Neural progenitor cell (in vitro differentiated cells): ENCODE data around the gene TEAD1.
A peak's percentile ranks its signal among the peaks of the same experiment; 100 is the strongest.

Experiments
- EZH2 ChIP-seq: fragments of 200-600 bp; sonication (generic); IDR thresholded peaks from 2 replicates; pipeline ENCODE4 v1.6.1; 2017; ENCODE audit warnings: antibody characterized with exemption, mild to moderate bottlenecking, moderate library complexity
- EZH2phosphoT487 ChIP-seq: fragments of 200-600 bp; sonication (generic); IDR thresholded peaks from 2 replicates; pipeline ENCODE4 v1.6.1; 2017; ENCODE audit warnings: antibody characterized with exemption
- TF ChIP-seq, protein P1 (sequence below): fragments of 200-600 bp; sonication (generic); IDR thresholded peaks from 2 replicates; pipeline ENCODE4 v1.5.1; 2017; ENCODE audit warnings: antibody characterized with exemption, mild to moderate bottlenecking

DNA sequence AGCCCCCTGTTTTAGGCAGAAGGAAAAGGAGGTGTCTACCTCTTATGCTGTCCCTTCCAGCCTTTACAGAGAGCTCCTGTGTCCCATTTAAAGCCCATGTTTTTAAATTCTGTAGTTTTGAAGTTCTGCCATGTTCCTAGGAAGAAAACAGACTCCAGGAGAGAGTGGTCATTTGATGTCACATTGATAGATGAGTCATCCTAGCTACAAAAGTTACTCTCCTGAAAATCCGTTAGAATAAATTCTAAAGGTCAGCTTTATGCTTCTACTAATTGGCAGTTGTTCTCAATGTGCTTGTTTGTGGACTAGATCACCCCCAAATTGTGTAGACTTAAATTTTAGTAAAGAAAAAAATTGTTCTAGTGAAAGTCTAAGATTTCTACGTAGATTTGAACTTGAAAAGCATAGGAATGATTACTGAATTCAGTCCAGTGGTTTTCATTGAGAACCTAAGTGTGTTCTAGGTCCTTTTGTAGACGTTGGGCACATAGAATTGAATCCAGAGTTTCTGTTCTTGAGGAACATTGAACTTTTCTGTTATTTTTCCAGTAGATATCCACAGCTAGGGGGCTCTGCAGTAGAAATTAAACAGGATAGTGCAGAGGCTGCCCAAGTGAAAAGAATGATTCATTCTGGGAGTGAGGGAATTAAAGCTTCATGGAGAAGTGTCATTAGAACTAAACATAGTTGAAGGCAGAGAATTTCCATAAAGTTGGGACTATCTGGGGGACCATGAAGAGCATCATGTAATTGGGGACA lies 194.3 kb downstream of the TEAD1 start:
- TF ChIP-seq, protein P1, sequence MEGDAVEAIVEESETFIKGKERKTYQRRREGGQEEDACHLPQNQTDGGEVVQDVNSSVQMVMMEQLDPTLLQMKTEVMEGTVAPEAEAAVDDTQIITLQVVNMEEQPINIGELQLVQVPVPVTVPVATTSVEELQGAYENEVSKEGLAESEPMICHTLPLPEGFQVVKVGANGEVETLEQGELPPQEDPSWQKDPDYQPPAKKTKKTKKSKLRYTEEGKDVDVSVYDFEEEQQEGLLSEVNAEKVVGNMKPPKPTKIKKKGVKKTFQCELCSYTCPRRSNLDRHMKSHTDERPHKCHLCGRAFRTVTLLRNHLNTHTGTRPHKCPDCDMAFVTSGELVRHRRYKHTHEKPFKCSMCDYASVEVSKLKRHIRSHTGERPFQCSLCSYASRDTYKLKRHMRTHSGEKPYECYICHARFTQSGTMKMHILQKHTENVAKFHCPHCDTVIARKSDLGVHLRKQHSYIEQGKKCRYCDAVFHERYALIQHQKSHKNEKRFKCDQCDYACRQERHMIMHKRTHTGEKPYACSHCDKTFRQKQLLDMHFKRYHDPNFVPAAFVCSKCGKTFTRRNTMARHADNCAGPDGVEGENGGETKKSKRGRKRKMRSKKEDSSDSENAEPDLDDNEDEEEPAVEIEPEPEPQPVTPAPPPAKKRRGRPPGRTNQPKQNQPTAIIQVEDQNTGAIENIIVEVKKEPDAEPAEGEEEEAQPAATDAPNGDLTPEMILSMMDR: peak; percentile 33
- no peak for TF ChIP-seq EZH2phosphoT487
- no peak for TF ChIP-seq EZH2
